Stomach (tissue), 9 donors: Measurements from ENCODE around the gene HLA-A. TPM values are rescaled to one million over a fixed set of nuclear protein-coding genes. Genes with fewer than 3 reads are reported as not detected.

ENCODE experiments used
- DNase-seq, 2 donors: peaks; one replicate each; pipeline versions ENCODE4 v3.0.0 to v3.0.0-alpha.2; 2013 to 2019
- H3K27ac ChIP-seq, 5 donors: fragments of 200-600 bp in 4 of 5; sonication (generic) in 4 of 5; one replicate each; pipeline ENCODE4 v1.5.1; 2013 to 2019; ENCODE audit warnings: mild to moderate bottlenecking in 1 of 5, moderate library complexity in 1 of 5
- H3K27me3 ChIP-seq, 3 donors: fragments of 200-600 bp; sonication (generic); one replicate each; pipeline ENCODE4 v1.5.1; 2017 to 2019; ENCODE audit warnings: mixed run types in 1 of 3
- H3K36me3 ChIP-seq, 4 donors: fragments of 200-600 bp; sonication (generic); 1 replicate in 3 of 4; 2 replicates in 1 of 4; pipeline ENCODE4 v1.5.1; 2016 to 2019
- H3K4me1 ChIP-seq, 4 donors: fragments of 200-600 bp; sonication (generic); one replicate each; pipeline ENCODE4 v1.5.1; 2016 to 2019
- H3K4me3 ChIP-seq, 4 donors: fragments of 200-600 bp; sonication (generic) in 3 of 4; one replicate each; pipeline ENCODE4 v1.5.1; 2016 to 2019; ENCODE audit warnings: mild to moderate bottlenecking in 1 of 4
- H3K9me3 ChIP-seq, 4 donors: fragments of 200-600 bp; sonication (generic); one replicate each; pipeline ENCODE4 v1.5.1; 2016 to 2019
- CTCF ChIP-seq, 7 experiments: fragments of 450-650 bp in 4 of 7; fragments of 200-600 bp in 3 of 7; sonication (generic) in 3 of 7; IDR thresholded peaks; one replicate each; pipeline ENCODE4 v1.5.1; 2016 to 2019; ENCODE audit warnings: antibody characterized with exemption in 7 of 7, control low read depth in 2 of 7, mild to moderate bottlenecking in 1 of 7
- EP300 ChIP-seq: sonication (generic); formaldehyde crosslinking; IDR thresholded peaks from one replicate; pipeline ENCODE4 v1.6.1; 2017; ENCODE audit warnings: antibody characterized with exemption
- POLR2A ChIP-seq, 4 donors: fragments of 450-650 bp; IDR thresholded peaks; one replicate each; pipeline ENCODE4 v1.6.1; 2016; ENCODE audit warnings: antibody characterized with exemption in 4 of 4, control low read depth in 2 of 4, mild to moderate bottlenecking in 1 of 4, moderate library complexity in 1 of 4
- POLR2AphosphoS5 ChIP-seq, 3 donors: sonication (generic); formaldehyde crosslinking; IDR thresholded peaks; one replicate each; pipeline ENCODE4 v1.6.1; 2016; ENCODE audit warnings: antibody characterized with exemption in 3 of 3
- WGBS, 5 donors: extraction: QIAGEN DNeasy Blood & Tissue Kit in 3 of 5; methylation state at CpG; one replicate each; pipeline versions ENCODE4 v1.1.5 to v1.1.7; 2013 to 2018; 5-methylcytosine and 5-hydroxymethylcytosine counted together
- intact Hi-C: fragments of 100-400 bp; cut with DNase I; formaldehyde crosslinking; loops from one replicate; pipeline ENCODE4 v1.15.1; 2023; ENCODE audit warnings: low total_unique reads
- polyA plus RNA-seq, 3 donors: library from polyadenylated mRNA; stranded (reverse); fragments of 200-250 nt; gene quantifications; one replicate each; pipeline ENCODE4 v1.2.3, GENCODE V29; 2013
- total RNA-seq, 5 donors: library from RNA; depleted of rRNA; stranded (reverse); fragments of >200 nt; gene quantifications; one replicate each; pipeline versions ENCODE4 v1.1.0 to v1.2.3, GENCODE V29; 2014 to 2016
- donor health status: healthy with polysubstance abuse.
- donor health status: Bipolar disorder and iron deficiency.
- donor health status: healthy.

The HLA-A gene
- total and polyA plus RNA-seq, 8 donors = 142 to 910 (median 303) TPM

- peaks cover 0 to 15% (median 0%) of the 10 kb centered on the region in 3 donors for H3K27me3 ChIP-seq
- peaks cover 14 to 50% (median 38%) of the 10 kb centered on the region in 4 donors for H3K4me1 ChIP-seq
- H3K36me3 ChIP-seq = peaks cover 0 to 12% (median 0%) of the 10 kb centered on the region in 4 donors
- WGBS, 5 donors = 69 to 94% (median 75%) methylated on average over 2 of the region's 2 CpGs
- H3K4me3 ChIP-seq = no peak overlapping the region
- TF ChIP-seq POLR2AphosphoS5 (IDR thresholded peaks at IDR 0.05) (no peak), CTCF (IDR thresholded peaks at IDR 0.05) (no peak), EP300 (no peak), POLR2A (IDR thresholded peaks at IDR 0.05) (no peak)
- H3K9me3 ChIP-seq = no peaks in the 10 kb centered on the region
- H3K27ac ChIP-seq = no peak overlapping the region
- intact Hi-C loops = no loop called here
- no peak for DNase-seq
Measured at GRCh38 chr6:29970711-29971110, 28.4 kb downstream of the HLA-A start.

- intact Hi-C loops = no loop called here
- Histone ChIP-seq H3K36me3 (peaks cover 0 to 12% (median 0%) of the 10 kb centered on the region in 4 donors), H3K4me3 (peak overlapping the region; percentile 47 to 53 (median 48)), H3K4me1 (peaks cover 0 to 37% (median 26%) of the 10 kb centered on the region in 4 donors), H3K27ac (peak overlapping the region in 1 of 5 donors; percentile 51), H3K27me3 (peaks cover 0 to 17% (median 0%) of the 10 kb centered on the region in 3 donors), H3K9me3 (no peaks in the 10 kb centered on the region)
- no peak for TF ChIP-seq POLR2A (IDR thresholded peaks at IDR 0.05)
- TF ChIP-seq POLR2AphosphoS5 (IDR thresholded peaks at IDR 0.05) = no peak
- TF ChIP-seq EP300 = no peak
- TF ChIP-seq CTCF (IDR thresholded peaks at IDR 0.05) = no peak
- peak in 1 of 2 donors; percentile 19 for DNase-seq
- WGBS, 5 donors = 27 to 33% (median 31%) methylated on average over 17 of the region's 17 CpGs
Measured at GRCh38 chr6:29974901-29975560, 32.7 kb downstream of the HLA-A start.

- TF ChIP-seq POLR2A (IDR thresholded peaks at IDR 0.05) (no peak), CTCF (IDR thresholded peaks at IDR 0.05) (no peak), EP300 (no peak), POLR2AphosphoS5 (IDR thresholded peaks at IDR 0.05) (no peak)
- Histone ChIP-seq H3K27ac (peak overlapping the region in 1 of 5 donors; percentile 51), H3K27me3 (peaks cover 0 to 17% (median 0%) of the 10 kb centered on the region in 3 donors), H3K36me3 (peaks cover 0 to 7% (median 0%) of the 10 kb centered on the region in 4 donors), H3K4me1 (peaks cover 0 to 37% (median 26%) of the 10 kb centered on the region in 4 donors), H3K4me3 (peak overlapping the region; percentile 47 to 53 (median 48)), H3K9me3 (no peaks in the 10 kb centered on the region)
- WGBS, 5 donors = 7 to 12% (median 11%) methylated on average over 25 of the region's 25 CpGs
- intact Hi-C loops = no loop called here
- peak in 1 of 2 donors; percentile 19 for DNase-seq
Measured at GRCh38 chr6:29975561-29975907, 33.2 kb downstream of the HLA-A start.

- 12 to 18% (median 13%) methylated on average over 8 of the region's 8 CpGs for WGBS, 5 donors
- peak overlapping the region; percentile 86 to 95 (median 93) for H3K27ac ChIP-seq
- no peaks in the 10 kb centered on the region for H3K36me3 ChIP-seq
- DNase-seq = no peak
- H3K4me3 ChIP-seq = peak overlapping the region; percentile 47 to 53 (median 48)
- H3K9me3 ChIP-seq = no peaks in the 10 kb centered on the region
- TF ChIP-seq POLR2A (IDR thresholded peaks at IDR 0.05) (no peak), CTCF (IDR thresholded peaks at IDR 0.05) (no peak), EP300 (no peak), POLR2AphosphoS5 (IDR thresholded peaks at IDR 0.05) (no peak)
- peaks cover 0 to 37% (median 26%) of the 10 kb centered on the region in 4 donors for H3K4me1 ChIP-seq
- peaks cover 0 to 17% (median 0%) of the 10 kb centered on the region in 3 donors for H3K27me3 ChIP-seq
- intact Hi-C loops = no loop called here
Measured at GRCh38 chr6:29976253-29976587, 33.9 kb downstream of the HLA-A start.
